ENCODE data around the gene IGFBP6. TPM values are rescaled to one million over a fixed set of nuclear protein-coding genes. Genes with fewer than 3 reads are reported as not detected.
A peak's percentile ranks its signal among the peaks of the same experiment; 100 is the strongest.

IGFBP6 gene
- total RNA-seq, 1 donor from 2014 or later, result 112 TPM

- no peak for DNase-seq (ENCODE audit: low spot score)
These were observed 37.9 kb upstream of the IGFBP6 start for GRCh38 chr12:53059434-53060063.

GRCh38 chr12:53060064-53060720 is 37.3 kb upstream of the IGFBP6 start:
- DNase-seq (ENCODE audit: low spot score), result no peak

GRCh38 chr12:53060721-53061276 is 36.7 kb upstream of the IGFBP6 start:
- DNase-seq (ENCODE audit: low spot score), result no peak

GRCh38 chr12:53061404-53062010 is 36.0 kb upstream of the IGFBP6 start:
- no peak for DNase-seq (ENCODE audit: low spot score)

- no peak for DNase-seq (ENCODE audit: low spot score)
These were observed 35.2 kb upstream of the IGFBP6 start for GRCh38 chr12:53062011-53062961.

- no peak for DNase-seq (ENCODE audit: low spot score)
These were observed 34.3 kb upstream of the IGFBP6 start for GRCh38 chr12:53062977-53063707.

GRCh38 chr12:53063708-53064612 is 33.5 kb upstream of the IGFBP6 start:
- no peak for DNase-seq (ENCODE audit: low spot score)

- no peak for DNase-seq (ENCODE audit: low spot score)
These were observed 32.6 kb upstream of the IGFBP6 start for GRCh38 chr12:53064613-53065436.

- no peak for DNase-seq (ENCODE audit: low spot score)
These were observed 32.0 kb upstream of the IGFBP6 start for GRCh38 chr12:53065470-53065869.

GRCh38 chr12:53065975-53066931 is 31.2 kb upstream of the IGFBP6 start:
- peak; percentile 81 for DNase-seq (ENCODE audit: low spot score)

- no peak for DNase-seq (ENCODE audit: low spot score)
These were observed 30.1 kb upstream of the IGFBP6 start for GRCh38 chr12:53067074-53067992.

GRCh38 chr12:53067993-53068770 is 29.3 kb upstream of the IGFBP6 start:
- DNase-seq (ENCODE audit: low spot score), result no peak

- peak; percentile 61 for DNase-seq (ENCODE audit: low spot score)
These were observed 28.5 kb upstream of the IGFBP6 start for GRCh38 chr12:53068811-53069585.

GRCh38 chr12:53069621-53070410 is 27.7 kb upstream of the IGFBP6 start:
- DNase-seq (ENCODE audit: low spot score), result no peak

Measured in umbilical cord (tissue), 2 donors.